K562 treated with DMSO at 1 percent for 24 hours (cell line): ENCODE results near the gene PNLIPRP1. TPM values are rescaled to one million over a fixed set of nuclear protein-coding genes. Genes with fewer than 3 reads are reported as not detected.

Experiments
- total RNA-seq: library from RNA; unstranded; fragments of 300-600 nt; gene quantifications from 2 replicates; pipeline ENCODE4 v1.2.3, GENCODE V29; 2022; ENCODE audit warnings: low read depth; ENCODE audit not compliant: insufficient read depth

PNLIPRP1 gene
- not detected in 2 replicates for total RNA-seq

DNA sequence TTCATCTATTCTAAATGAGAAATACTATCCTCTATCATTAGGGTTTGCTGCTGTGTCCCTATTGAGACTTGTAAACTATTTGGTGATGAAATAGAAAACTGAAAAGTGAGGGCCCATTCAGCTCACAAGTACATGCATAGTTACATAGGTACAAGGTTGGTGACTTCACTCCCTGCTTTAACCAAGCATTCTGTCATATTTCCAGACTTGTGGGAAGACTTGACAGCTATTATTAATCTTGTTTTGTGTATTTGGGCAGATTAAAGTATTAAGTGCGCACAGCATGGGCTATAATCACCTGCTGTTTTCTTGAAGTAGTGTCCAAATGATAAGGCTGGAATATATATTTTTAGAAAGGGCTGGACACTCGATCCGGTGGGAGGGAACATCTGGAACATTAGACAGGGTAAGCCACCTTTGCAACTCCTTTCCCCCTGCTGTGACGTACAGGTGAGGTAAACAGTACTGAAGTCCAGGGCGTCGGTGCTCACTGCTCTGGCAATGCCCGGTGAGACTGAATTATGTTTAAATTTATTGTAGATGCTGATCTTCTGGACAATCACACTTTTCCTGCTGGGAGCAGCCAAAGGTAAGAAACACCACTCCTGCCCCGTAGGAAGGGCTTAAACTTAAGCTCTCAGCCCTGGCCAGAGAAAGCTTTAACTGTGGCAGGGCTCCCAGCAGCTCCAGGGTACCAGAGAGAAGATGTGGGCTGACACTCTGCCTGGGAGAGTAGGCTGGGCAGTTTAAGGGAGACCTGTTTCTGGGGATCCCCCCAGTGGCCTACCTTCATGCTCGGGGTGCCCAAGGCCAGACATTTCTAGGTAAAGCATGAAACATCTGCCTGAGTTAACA, at the start of gene PNLIPRP1:
TSS of gene PNLIPRP1 (plus strand) at position 370 of the 855 bp plus-strand sequence. CDS start at position 541, 171 bp downstream.

DNA sequence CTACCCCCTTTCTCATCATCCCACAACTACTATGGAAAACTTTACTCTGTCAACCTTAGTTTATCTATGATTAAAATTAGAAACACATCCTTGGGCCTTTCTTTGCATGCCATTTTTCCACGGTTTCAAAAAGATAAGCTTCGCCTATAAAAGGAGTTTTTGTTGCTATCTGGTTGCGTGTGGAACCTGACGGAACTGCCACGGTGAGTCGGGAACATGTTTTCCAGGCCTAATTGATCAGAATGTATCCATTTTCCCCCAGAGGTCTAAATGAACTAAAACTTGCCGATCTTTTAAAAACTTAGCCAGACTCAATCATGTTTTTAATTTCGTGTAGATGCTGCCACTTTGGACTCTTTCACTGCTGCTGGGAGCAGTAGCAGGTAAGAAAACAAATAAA, 45.0 kb upstream of the PNLIPRP1 start, which contains the start of gene PNLIP:
TSS of gene PNLIP (plus strand) at position 176 of the 400 bp plus-strand sequence. CDS start at position 338, 162 bp downstream.

DNA sequence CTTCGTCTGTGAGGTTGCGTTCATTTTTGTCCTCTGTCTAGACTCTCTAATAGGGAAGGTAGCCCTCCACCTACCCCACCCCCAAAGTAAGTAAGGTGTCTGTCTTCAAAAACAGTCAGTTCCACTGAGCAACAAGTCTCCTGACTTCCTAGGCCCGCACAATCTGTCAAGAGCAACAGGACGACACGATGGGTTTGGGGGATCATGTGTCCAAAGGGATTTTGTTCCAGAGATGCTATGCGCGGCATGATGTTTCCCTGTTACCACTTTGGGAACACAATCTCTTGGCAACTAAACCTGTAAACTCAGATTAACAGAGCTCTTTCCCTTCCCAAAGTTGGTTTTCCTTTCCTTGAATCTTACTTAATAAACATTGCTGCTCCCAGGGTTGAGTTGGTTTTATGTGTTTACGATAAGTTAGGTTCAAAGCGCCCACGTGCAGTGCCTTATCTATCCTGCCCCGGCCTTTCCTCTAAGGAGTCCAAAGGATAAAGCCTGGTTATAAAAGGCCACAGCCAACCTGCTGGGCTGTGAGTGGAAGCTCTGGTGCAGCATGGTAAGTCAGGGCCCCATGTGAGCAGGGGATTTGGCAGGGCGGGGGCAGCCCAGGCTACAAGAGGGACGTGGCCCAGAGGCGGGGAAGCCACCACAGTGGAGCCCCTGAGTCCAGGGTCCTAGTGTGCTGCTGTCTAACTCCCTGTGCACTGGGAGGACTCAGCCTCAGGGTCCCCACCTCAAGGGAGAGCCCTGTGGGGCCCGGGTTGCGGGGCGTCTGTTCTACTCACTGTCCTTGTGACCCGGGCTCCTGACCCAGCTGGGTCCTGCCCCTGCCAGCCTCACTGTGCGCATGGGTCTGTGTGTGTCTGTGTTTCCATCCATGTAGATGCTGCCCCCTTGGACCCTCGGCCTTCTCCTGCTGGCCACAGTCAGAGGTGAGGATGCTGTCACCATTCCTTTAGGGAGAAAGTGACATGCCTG, 30.0 kb downstream of the PNLIPRP1 start, which contains the start of gene PNLIPRP2:
TSS of gene PNLIPRP2 (plus strand) at position 531 of the 978 bp plus-strand sequence.

Other genes starting within 250 kb of the PNLIPRP1 start
- gene PNLIPRP3, start 163.1 kb upstream of the PNLIPRP1 start, total RNA-seq: not detected in 2 replicates
- gene PNLIP, start 45.0 kb upstream of the PNLIPRP1 start, total RNA-seq: not detected in 2 replicates
- gene PNLIPRP2, start 30.0 kb downstream of the PNLIPRP1 start, total RNA-seq: not detected in 2 replicates
- 0.25 and 0.27 TPM in 2 replicates for gene HSPA12A, start 151.6 kb downstream of the PNLIPRP1 start, total RNA-seq